Activated T-helper 1 cell treated with anti-CD3 and anti-CD28 coated beads, Interleukin-12 subunit alpha, Interleukin-12 subunit beta, Interleukin-2, Interleukin-4 antibody, amounts not matched to agents 30 ng/mL and 10 ng/mL and 1 ng/mL, durations not matched to agents 14 hours and 24 hours and 36 hours (primary cell): Measurements from ENCODE around the gene PALD1. TPM values are rescaled to one million over a fixed set of nuclear protein-coding genes. Genes with fewer than 3 reads are reported as not detected.

Experiments used
- DNase-seq: peaks from one replicate; pipeline ENCODE4 v3.0.0; 2021; ENCODE audit warnings: low spot score
- H3K27ac Mint-ChIP-seq: one replicate; pipeline ENCODE4 v1.8.0; 2021; ENCODE audit warnings: mild to moderate bottlenecking, mixed read lengths
- H3K27me3 Mint-ChIP-seq: one replicate; pipeline ENCODE4 v1.8.0; 2022; ENCODE audit warnings: mild to moderate bottlenecking, moderate library complexity, mixed read lengths; ENCODE audit not compliant: insufficient read depth
- H3K36me3 Mint-ChIP-seq: one replicate; pipeline ENCODE4 v1.8.0; 2021; ENCODE audit warnings: low read depth, mixed read lengths
- H3K4me1 Mint-ChIP-seq: one replicate; pipeline ENCODE4 v1.8.0; 2021; ENCODE audit warnings: low read depth, mixed read lengths
- H3K4me3 Mint-ChIP-seq: one replicate; pipeline ENCODE4 v1.8.0; 2021; ENCODE audit warnings: mild to moderate bottlenecking, moderate library complexity, mixed read lengths
- H3K9me3 Mint-ChIP-seq: one replicate; pipeline ENCODE4 v1.8.0; 2021; ENCODE audit warnings: mixed read lengths
- intact Hi-C: fragments of 100-400 bp; cut with micrococcal nuclease; formaldehyde crosslinking; loops from one replicate; pipeline ENCODE4 v1.15.1; 2024
- total RNA-seq: library from RNA; stranded (reverse); gene quantifications from 2 replicates; pipeline ENCODE4 v1.2.3, GENCODE V29; 2022

Gene PALD1
- total RNA-seq, 1 donor from 2014 or later = 0.88 TPM

- Mint-ChIP-seq H3K9me3 (no peaks in the 10 kb centered on the region), H3K27me3 (peaks cover 7% of the 10 kb centered on the region), H3K4me3 (no peak overlapping the region), H3K36me3 (no peaks in the 10 kb centered on the region), H3K27ac (no peak overlapping the region), H3K4me1 (no peaks in the 10 kb centered on the region)
- DNase-seq = no peak
- intact Hi-C loops = loop anchor here (1.0 to 5.0 kb wide), 2 partner anchors 80 to 164 kb away; no protein-coding TSS in a partner anchor
These were observed 62.3 kb downstream of the PALD1 start for GRCh38 chr10:70540789-70541360.

- Mint-ChIP-seq H3K4me1 (no peaks in the 10 kb centered on the region), H3K27ac (no peak overlapping the region), H3K36me3 (no peaks in the 10 kb centered on the region), H3K9me3 (no peaks in the 10 kb centered on the region), H3K27me3 (peaks cover 7% of the 10 kb centered on the region), H3K4me3 (no peak overlapping the region)
- no peak for DNase-seq
- intact Hi-C loops = loop anchor here (5.0 kb wide), 1 partner anchor 165 kb away; no protein-coding TSS in a partner anchor
These were observed 63.4 kb downstream of the PALD1 start for GRCh38 chr10:70541736-70542564.

GRCh38 chr10:70542565-70542938, 64.0 kb downstream of the PALD1 start:
- Mint-ChIP-seq H3K9me3 (no peaks in the 10 kb centered on the region), H3K4me3 (no peak overlapping the region), H3K27me3 (peaks cover 7% of the 10 kb centered on the region), H3K27ac (no peak overlapping the region), H3K4me1 (no peaks in the 10 kb centered on the region), H3K36me3 (no peaks in the 10 kb centered on the region)
- no peak for DNase-seq
- intact Hi-C loops = loop anchor here (5.0 kb wide), 1 partner anchor 165 kb away; no protein-coding TSS in a partner anchor

DNA sequence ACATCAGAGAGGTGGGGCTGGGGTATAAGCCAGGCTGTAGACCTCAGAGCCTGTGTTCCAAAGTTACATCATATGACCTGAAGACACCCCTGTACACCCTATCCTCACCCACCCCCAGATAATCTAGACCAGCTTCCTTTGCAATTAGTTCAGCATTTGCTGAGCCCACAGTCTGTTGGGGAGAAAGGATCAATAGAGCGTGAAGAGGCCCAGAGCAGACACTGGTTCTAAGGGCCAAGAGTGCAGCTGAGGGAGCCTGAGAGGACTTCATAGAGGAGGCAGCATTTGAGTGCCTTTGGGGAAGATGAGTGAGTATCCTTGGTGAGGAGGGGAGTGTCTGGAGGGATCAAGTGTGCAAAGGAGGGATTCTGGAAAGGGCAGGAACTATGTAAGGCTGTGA, 65.3 kb downstream of the PALD1 start:
- Mint-ChIP-seq H3K36me3 (no peaks in the 10 kb centered on the region), H3K4me1 (no peaks in the 10 kb centered on the region), H3K9me3 (no peaks in the 10 kb centered on the region), H3K27ac (no peak overlapping the region), H3K4me3 (no peak overlapping the region), H3K27me3 (peaks cover 7% of the 10 kb centered on the region)
- intact Hi-C loops = loop anchor here (5.0 kb wide), 1 partner anchor 167 kb away; no protein-coding TSS in a partner anchor
- no peak for DNase-seq

DNA sequence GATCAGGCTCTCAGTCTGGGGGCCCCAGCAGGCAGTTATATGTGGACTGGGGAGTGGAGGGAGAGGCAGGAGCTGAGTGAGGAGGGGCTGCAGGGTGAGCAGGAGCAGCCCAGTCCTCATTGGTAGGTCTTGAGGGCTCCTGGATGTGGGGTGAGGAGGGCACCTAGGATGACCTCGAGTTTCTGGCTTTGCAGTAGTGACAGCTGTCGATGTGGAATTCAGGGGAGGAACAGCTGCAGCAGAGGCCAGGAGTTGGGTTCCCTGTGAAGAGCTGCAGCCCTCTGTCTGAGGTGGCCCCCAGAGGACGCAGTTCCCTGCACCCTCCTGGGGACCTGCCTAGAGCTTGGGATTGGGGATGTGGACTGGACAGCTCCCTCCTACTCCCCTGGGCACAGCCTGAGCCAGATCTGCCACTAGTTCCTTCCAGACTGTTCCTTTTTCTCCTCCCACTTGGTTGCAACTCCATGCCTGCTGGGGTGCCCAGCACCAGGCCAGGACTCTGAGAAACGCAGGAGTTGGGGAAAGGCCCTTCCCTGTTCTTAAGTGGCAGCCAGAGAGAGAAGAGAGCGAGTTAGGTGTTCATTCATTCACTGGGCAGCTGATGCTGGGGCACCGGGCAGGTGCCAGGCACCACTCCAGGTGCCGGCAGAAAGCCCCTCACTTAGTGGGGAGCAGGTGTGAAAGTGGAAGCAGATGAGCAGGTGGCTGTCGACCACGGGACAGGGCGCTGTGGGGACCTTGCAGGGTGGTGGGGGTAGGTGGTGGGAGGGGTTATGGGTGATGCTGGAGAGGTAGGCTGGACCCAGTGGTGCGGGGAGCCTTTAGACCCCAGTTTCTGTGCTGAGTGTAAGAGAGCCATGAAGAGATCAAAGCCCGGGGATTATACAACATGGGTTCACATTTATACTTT, 66.1 kb downstream of the PALD1 start:
- H3K4me3 Mint-ChIP-seq = no peak overlapping the region
- DNase-seq = no peak
- intact Hi-C loops = loop anchor here (5.0 kb wide), 1 partner anchor 167 kb away; no protein-coding TSS in a partner anchor
- no peak overlapping the region for H3K27ac Mint-ChIP-seq
- no peaks in the 10 kb centered on the region for H3K9me3 Mint-ChIP-seq
- H3K27me3 Mint-ChIP-seq = peaks cover 7% of the 10 kb centered on the region
- no peaks in the 10 kb centered on the region for H3K36me3 Mint-ChIP-seq
- no peaks in the 10 kb centered on the region for H3K4me1 Mint-ChIP-seq

- H3K27me3 Mint-ChIP-seq = peaks cover 7% of the 10 kb centered on the region
- DNase-seq = no peak
These were observed 68.0 kb downstream of the PALD1 start for GRCh38 chr10:70546584-70546983.

DNA sequence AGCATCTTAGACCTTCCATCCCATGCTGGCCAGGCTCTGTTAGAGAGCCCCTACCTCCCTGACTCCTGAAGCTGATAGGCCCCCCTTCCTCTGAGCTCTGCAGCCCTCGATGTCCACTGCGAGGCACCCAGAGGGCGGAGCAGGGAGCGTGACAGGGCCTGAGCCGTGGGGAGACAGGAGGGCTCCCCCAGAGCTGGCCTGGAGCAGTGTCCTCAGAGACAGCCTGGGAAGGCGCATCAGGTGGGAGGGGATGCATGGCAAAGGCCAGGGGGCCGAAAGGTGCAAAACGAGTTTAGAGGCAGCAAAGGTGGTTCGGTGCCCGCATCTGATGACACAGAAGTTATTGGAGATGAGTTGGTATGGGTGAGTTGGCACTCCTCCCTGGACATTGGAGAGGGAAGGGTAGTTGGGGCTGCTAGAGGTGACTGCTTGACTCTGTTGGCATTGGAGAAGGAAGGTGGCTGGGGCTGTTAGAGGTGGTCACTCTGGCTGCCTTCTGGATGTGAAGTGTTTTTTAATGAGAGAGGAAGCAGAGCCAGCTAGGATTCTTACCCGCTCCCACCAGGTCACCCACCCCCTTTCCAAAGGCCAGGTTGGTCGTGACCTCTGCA, 70.9 kb downstream of the PALD1 start:
- Mint-ChIP-seq H3K9me3 (no peaks in the 10 kb centered on the region), H3K4me1 (peaks cover 4% of the 10 kb centered on the region), H3K27ac (no peak overlapping the region), H3K4me3 (no peak overlapping the region), H3K36me3 (no peaks in the 10 kb centered on the region), H3K27me3 (peaks cover 3% of the 10 kb centered on the region)
- no peak for DNase-seq
- intact Hi-C loops = no loop called here

More at GRCh38 chr10:70546584-70546983, 68.0 kb downstream of the PALD1 start:
- Mint-ChIP-seq H3K4me3 (no peak overlapping the region), H3K4me1 (peaks cover 4% of the 10 kb centered on the region), H3K27ac (no peak overlapping the region), H3K36me3 (no peaks in the 10 kb centered on the region), H3K9me3 (no peaks in the 10 kb centered on the region)
- intact Hi-C loops = no loop called here

DNA sequence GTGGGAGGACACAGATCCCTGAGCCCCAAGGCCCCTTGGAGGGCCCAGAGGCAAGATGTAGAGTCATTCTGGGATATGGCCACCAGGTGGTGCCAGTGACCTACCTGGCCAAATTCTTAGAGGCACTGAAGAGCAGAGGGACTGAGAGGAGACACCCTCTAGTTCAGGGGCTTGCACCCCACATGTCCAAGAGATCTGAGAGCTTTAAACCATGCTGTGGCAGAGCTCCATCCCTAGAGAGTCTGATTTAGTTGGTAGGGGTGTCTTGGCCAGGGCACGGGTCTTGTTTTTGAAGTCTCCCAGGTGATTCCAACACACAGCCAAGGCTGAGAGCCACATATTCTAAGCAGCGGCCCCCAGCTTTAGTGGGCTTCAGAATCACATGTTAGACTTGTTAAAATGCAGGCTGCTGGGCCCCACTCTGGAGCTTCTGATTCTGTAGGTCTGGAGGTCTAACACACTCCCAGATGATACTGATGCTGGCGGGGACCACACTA, 71.4 kb downstream of the PALD1 start:
- H3K36me3 Mint-ChIP-seq = no peaks in the 10 kb centered on the region
- H3K27me3 Mint-ChIP-seq = peaks cover 2% of the 10 kb centered on the region
- H3K4me1 Mint-ChIP-seq = peaks cover 4% of the 10 kb centered on the region
- no peak overlapping the region for H3K27ac Mint-ChIP-seq
- peak; percentile 58 for DNase-seq
- intact Hi-C loops = loop anchor here (1.0 kb wide), 5 partner anchors 68 to 330 kb away; partner anchors contain the start of gene SGPL1
- no peak overlapping the region for H3K4me3 Mint-ChIP-seq
- no peaks in the 10 kb centered on the region for H3K9me3 Mint-ChIP-seq

DNA sequence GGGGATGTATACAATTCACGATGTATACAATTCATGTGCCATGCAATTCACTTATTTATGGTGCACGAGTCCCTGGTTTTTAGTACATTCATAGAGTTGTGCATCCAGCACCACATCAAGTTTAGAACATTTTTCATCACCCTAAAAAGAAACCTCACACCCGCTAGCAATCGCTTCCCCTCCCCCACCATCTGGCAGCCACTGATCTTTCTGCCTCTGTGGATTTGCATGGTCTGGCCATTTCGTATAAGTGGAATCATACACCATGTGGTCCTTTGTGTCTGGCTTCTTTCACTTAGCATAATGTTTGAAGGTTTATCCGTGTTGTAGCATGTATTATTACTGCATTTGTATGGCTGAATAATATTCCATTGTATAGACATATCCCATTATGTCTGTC, 71.9 kb downstream of the PALD1 start:
- no peaks in the 10 kb centered on the region for H3K36me3 Mint-ChIP-seq
- intact Hi-C loops = loop anchor here (1.0 kb wide), 5 partner anchors 68 to 330 kb away; partner anchors contain the start of gene SGPL1
- no peak for DNase-seq
- H3K9me3 Mint-ChIP-seq = no peaks in the 10 kb centered on the region
- peaks cover 4% of the 10 kb centered on the region for H3K4me1 Mint-ChIP-seq
- H3K27me3 Mint-ChIP-seq = no peaks in the 10 kb centered on the region
- no peak overlapping the region for H3K4me3 Mint-ChIP-seq
- no peak overlapping the region for H3K27ac Mint-ChIP-seq

DNA sequence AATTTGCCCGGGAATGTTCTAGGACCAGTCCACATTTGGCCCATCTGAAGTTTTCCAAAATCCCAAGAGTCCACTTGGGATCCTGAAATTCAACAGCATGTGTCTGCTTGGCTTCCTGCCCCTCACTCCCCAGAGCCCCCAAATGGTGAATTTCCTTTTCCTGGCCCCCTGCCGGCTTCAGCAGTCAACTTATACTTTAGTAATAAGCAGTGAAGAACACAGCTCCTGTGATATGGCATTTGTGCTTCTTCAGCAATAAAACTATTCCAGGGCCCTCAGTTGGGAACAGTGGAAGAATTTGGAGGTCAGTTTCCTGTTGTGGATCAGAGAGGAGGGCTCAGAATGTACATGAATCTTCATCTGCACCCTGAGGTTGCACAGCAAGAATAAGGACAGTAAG, 72.9 kb downstream of the PALD1 start:
- Mint-ChIP-seq H3K27me3 (no peaks in the 10 kb centered on the region), H3K4me3 (no peak overlapping the region), H3K9me3 (no peaks in the 10 kb centered on the region), H3K4me1 (peaks cover 4% of the 10 kb centered on the region), H3K36me3 (no peaks in the 10 kb centered on the region), H3K27ac (no peak overlapping the region)
- intact Hi-C loops = no loop called here
- DNase-seq = no peak

DNA sequence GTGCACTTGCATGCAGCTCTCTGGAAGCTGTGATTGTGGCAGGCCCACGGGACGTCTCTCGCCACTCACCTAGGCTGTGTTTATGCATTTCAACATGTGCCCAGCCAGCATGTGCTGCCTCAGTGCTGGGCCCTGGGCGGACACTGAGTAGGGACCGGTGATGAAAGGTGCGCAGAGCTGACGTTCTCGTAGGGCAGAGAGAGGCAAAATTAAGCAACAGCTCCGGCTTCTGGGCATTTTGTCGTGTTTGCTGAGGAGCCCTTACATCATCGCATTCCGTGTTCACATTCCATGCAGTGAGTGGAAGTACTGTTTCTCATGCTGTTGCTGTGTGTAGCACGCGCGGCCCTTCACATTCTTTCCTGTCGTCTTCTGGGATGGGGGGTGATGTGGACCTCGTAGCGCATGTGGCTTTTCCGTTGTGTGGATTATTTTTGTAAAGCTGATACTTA, 73.4 kb downstream of the PALD1 start:
- peaks cover 4% of the 10 kb centered on the region for H3K4me1 Mint-ChIP-seq
- H3K9me3 Mint-ChIP-seq = no peaks in the 10 kb centered on the region
- H3K4me3 Mint-ChIP-seq = no peak overlapping the region
- DNase-seq = no peak
- intact Hi-C loops = no loop called here
- H3K27ac Mint-ChIP-seq = no peak overlapping the region
- no peaks in the 10 kb centered on the region for H3K27me3 Mint-ChIP-seq
- no peaks in the 10 kb centered on the region for H3K36me3 Mint-ChIP-seq

DNA sequence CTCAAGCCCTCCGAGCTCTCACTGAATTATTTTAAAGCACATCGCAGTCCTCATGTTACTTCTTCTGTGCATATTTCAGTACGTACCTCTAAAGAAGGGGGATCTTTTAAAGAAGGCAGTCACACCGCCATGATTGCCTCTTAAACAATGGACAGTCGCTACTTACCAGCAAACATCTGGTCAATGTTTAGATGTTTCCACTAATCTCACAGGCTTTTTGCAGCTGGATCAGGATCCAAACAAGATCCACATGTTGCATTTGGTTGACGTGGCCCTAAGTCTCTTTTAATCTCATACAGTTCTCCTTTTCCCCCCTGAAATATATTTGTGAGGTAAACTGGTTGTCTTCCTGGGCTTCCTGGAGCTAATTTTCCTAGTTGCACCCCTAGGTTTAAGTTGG, 74.0 kb downstream of the PALD1 start:
- no peak for DNase-seq
- Mint-ChIP-seq H3K4me3 (no peak overlapping the region), H3K4me1 (peaks cover 4% of the 10 kb centered on the region), H3K27ac (no peak overlapping the region), H3K9me3 (no peaks in the 10 kb centered on the region), H3K36me3 (no peaks in the 10 kb centered on the region), H3K27me3 (no peaks in the 10 kb centered on the region)
- intact Hi-C loops = no loop called here
